ENCODE data around the gene SCP2.

Gene SCP2

DNA sequence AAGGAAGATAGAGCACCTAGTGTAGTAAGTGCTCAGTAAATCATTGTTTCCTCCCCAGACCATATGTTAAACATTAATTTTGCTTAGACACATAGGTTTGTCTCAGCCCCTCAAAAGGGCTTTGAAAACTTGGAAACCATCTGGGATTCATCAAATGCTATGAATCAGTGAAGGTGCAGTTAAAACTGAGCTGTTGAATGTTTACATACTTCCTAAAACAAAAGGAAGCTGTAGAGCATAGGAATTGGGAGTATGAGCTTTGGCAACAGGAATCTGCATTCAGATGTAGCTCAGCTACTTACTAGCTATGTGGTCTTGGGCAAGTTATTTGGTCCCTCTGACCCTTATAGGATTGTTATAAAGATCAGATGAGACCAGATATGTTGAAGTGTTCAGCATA, 116.2 kb downstream of the SCP2 start:
- FAIRE-seq, result no peak

DNA sequence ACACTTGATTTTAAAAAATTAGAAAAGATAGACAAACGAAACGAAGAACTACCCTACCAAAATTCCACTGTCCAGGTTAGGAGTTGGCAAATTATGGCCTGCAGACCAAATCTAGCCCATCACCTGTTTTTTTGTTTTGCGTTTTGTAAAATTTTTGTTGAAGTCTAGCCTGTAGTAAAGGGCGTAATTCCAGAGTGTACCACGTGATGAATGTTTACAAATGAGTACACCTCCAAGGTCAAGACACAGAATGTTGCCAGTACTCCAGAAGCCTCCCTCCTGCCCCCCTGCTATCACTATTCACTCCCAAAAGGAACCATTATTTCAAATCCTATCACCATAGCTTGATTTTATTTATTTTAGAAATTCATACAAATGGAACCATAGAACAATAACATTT, 117.8 kb downstream of the SCP2 start:
- FAIRE-seq, result no peak

GRCh38 chr1:53046930-53047329, 119.9 kb downstream of the SCP2 start:
- FAIRE-seq, result no peak

DNA sequence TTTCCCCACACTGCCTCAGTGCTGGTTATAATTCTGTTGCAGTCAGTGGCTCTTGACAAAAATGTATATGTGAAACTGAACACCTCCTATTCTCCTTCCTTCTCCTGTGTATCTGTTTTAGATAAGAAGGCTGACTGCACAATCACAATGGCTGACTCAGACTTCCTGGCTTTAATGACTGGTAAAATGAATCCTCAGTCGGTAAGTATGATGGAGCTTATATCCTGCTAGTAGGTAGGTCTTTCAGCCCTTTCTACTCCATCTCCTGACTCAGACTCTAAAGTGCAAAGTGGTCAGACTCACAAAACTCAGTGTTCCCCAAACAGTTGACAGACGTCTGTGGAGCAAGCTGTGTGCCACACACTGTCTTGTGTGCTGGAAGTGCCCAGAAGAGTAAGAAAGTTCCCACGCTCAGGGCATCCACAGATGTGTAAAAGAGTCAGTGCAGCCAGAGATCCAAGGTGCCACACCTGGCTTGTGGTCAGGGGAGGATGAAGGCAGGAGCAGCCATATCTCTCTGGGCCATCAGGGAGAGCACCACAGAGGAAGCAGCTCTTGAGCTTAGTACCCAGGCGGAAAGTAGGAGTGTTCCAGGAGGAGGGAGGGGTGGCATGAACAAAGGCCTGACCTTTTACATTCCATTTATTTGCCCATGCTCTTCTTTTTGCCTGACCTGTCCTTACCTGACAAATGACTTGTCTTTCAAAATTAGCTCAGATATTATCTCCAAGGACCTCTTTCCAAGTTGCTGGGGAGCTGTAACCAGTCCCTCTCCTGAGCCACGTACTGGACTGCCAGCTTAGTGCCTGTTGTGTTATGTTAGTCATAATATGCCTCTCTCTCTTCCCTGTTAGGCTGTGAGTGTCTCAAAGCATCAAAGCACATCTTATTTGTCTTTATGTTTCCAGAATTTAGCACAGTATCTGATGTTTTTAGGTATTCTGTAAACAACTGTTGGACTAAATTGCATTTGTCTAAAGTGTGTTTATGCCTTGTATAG, 121.0 kb downstream of the SCP2 start:
- FAIRE-seq, result no peak

- no peak for FAIRE-seq
These were observed 122.0 kb downstream of the SCP2 start for GRCh38 chr1:53048960-53049573.

- no peak for FAIRE-seq
These were observed 122.5 kb downstream of the SCP2 start for GRCh38 chr1:53049574-53049967.

DNA sequence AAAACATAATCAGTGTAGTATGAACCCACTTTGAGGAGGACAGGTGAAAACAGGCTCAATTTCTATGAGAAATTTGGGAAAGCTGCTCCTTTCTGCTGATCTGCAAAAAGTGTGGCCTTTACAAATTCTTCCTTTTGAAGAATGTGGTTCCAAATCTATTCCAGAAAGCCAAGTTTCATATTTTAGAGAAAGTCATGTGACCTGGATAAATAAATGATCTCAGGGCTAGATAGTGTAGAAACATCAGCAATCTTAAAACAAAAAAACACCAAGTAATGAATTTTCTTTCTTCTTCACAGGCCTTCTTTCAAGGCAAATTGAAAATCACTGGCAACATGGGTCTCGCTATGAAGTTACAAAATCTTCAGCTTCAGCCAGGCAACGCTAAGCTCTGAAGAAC, 123.2 kb downstream of the SCP2 start:
- FAIRE-seq, result no peak

GRCh38 chr1:53051676-53052075, 124.6 kb downstream of the SCP2 start:
- FAIRE-seq, result no peak

DNA sequence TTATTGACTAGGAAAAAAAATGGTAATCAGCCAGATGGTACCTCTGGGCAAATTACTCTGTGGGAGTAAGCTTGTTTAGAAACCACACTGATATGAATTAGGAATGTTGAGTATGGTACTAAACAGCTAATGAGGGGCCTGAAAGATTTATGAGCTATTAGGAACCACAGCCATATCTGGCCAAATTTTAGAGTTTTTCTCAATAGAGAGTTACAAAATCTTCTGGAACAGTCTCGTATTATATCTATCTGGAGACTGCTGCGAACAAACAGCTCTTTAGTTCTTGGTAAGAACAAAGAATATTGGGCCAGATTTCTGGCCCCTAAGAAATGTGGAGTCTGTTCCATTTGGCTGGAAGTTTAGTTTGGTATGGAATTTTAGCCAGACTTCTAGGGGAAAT, 130.1 kb downstream of the SCP2 start:
- no peak for FAIRE-seq

- FAIRE-seq, result no peak
These were observed 133.5 kb downstream of the SCP2 start for GRCh38 chr1:53060579-53060978.

DNA sequence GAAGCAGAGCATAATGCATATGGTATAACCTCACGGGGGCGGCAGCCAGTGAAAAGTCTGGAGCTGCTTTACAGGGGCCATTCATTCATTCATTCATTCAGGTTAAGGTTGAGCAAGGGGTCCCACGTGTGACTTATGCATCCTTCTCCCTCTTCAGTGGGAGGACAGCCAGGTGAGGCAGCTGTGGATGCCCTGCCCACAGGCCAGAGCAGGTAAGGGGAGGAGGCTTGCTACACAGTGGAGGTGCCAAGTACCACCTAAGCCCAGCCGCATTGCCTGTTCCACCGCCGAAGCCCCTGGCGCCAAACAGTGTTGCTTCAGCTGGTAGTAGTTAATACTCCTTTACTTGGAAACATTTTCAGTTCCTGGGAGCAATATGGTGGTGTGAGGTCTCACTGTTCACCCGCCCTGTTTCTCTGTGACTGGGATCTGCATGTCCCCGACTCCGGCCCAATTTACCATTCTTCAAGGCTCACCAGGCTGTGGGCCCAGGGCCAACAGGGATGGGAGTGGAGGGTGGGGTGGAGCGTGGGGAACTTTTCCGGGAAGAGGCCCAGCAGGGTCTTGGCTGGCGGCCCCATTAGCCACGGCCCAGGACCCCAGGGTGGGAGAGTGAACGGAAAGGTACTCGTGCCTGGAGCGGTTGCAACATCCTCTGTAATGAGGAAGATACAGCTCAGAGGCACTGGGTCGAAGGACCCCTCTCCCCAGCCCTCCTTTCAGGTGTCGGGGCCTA, 134.2 kb downstream of the SCP2 start:
- FAIRE-seq, result no peak

DNA sequence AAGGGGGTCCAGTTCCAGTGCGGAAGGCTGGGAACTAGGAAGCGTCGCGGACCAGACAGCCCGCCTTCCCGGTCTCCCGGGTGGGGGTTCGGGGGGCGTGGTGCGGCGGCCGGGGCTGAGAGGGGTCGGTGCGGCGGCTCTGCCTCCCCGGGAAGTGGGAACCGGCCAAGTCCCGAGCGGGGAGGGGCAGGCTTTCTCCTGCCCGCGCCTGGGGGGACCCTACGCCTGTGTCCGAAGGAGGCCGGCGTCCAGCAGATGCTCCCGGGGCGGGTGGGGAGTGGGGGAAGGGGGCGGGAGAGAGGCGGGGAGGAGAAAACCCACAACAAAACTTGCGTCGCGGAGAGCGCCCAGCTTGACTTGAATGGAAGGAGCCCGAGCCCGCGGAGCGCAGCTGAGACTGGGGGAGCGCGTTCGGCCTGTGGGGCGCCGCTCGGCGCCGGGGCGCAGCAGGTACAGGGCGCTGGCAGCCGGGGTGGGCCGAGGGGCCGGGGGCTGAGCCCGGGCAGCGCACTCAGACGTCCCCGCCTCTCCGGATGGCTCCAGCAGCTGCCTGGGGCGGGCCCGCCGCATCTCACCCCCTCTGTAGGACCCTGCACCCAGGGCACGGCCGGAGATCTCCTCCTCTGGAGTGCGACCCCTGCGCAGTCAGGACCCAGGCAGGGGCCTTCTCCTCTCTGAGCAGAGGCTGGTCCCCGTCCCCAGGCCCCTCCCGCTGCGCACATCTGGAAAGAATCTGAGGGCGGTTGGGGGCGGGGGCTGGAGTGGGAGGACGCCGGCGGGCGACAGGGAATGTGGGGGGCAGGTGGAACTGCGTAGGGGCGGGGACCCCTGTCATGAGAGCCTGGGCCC, 135.0 kb downstream of the SCP2 start, which contains the start of gene PODN:
Gene PODN, plus strand, starts transcription at position 355 of the 849 bp plus-strand sequence. CDS start 7,643 bp downstream, outside the sequence.
- FAIRE-seq, result no peak

DNA sequence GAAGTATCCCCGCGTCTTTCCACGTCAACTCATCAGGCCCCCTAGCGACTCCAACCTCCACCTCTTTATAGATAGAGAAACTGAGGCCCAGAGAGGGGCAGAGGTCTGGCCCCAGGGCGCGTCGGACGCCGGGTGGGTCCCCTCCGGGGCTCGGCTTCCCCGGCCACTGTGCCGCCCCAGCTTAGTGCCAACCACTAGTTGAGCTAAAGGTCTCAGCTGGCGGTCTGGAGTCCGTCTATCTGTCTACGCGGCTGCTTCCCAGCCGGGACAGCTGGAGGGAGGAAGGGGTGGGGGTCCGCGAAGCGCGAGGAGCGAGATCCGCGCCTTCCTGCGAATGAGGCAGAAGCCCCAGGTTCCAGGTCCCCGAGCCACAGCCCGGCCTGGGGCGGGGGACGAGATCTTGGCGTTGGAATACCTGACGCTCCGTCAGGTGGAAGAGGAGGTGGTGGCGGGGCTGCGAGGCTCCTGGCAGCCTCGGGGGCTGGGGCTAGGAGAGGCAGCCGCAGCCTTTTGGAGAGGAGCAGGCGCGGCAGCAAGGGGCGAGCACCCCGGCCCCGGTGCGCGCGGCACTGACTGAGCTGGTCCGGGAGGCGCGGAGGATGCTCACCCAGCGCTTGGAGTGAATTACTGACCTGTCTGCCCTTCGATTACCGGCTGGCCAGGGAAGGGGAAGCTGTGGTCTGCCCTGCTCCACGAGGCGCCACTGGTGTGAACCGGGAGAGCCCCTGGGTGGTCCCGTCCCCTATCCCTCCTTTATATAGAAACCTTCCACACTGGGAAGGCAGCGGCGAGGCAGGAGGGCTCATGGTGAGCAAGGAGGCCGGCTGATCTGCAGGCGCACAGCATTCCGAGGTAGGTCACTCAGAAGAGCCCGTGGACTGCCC, 135.9 kb downstream of the SCP2 start:
- no peak for FAIRE-seq

DNA sequence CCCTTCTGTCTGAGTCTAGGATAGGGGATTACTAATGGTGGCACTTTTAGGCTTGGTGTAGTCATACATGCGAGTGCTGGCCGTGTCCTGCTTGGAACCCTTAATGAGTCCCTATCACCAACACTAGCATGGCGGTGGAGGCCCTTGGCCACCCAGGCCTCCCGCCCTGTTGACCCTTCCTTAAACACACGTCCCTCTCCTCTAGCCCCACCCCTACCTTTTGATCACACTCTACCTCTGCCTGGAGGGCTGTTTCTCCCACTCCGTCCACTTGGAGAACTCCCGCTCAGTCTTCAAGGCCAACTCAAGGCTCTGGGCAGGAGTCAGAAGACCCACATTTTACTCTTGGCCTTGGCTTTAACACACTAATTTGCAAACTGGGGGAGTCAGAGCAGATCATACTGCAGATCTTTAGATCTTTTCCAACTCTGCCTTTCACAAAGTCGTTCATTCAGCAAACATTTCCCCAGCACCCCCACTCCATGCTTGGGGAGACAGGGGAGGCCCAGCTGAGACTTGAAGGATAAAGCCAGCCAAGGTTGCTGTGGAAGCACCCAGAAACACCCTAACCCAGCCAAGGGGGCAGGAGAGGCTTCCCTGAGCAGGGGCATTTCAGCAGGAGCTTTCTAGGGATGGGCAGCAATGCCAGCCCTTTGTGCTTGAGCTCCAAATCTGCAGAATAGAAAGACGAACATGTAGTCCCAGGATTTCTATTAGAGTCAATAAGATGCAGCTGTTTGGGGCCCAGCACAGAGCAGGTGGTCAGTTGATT, 136.9 kb downstream of the SCP2 start:
- FAIRE-seq, result no peak

- FAIRE-seq, result no peak
These were observed 138.3 kb downstream of the SCP2 start for GRCh38 chr1:53065391-53065790.

GRCh38 chr1:53066488-53066887, 139.4 kb downstream of the SCP2 start:
- no peak for FAIRE-seq

GRCh38 chr1:53066891-53067738, 140.0 kb downstream of the SCP2 start:
- no peak for FAIRE-seq

- FAIRE-seq, result no peak
These were observed 140.8 kb downstream of the SCP2 start for GRCh38 chr1:53067886-53068285.

GRCh38 chr1:53068314-53069099, 141.4 kb downstream of the SCP2 start:
- no peak for FAIRE-seq
